ENCODE measurements around the gene CBLB. TPM values are rescaled to one million over a fixed set of nuclear protein-coding genes. Genes with fewer than 3 reads are reported as not detected.
"Not testable (repeated sequence)": the region's sequence is repeated elsewhere in the genome, so short reads cannot be mapped to it uniquely, and the experiment has no call there.

The CBLB gene
- total RNA-seq, 1 donor from 2014 or later: 60.3 TPM

DNA sequence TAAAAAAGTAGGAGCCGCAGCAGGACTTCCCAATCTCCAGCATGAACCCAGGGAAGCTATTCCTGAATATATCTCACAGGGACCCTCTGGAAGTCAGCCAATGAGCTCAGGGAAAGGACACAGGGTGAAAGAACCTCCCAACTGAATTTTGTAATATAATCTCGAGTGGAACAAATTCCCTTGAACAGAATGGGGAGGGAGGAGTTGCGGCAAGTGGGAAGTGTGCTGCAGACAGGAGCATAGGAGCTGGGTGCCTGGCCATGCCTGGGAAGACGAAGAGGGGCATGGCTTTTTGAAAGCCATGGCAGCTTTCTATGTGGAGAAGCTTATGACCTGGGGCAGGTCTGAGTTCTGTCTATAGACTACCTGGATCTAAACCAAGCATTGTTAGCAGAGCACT, 98.4 kb downstream of the CBLB start:
- DNase-seq (no peak), ATAC-seq (peak; percentile 51)
- intact Hi-C loops (cut with micrococcal nuclease): no loop called here

DNA sequence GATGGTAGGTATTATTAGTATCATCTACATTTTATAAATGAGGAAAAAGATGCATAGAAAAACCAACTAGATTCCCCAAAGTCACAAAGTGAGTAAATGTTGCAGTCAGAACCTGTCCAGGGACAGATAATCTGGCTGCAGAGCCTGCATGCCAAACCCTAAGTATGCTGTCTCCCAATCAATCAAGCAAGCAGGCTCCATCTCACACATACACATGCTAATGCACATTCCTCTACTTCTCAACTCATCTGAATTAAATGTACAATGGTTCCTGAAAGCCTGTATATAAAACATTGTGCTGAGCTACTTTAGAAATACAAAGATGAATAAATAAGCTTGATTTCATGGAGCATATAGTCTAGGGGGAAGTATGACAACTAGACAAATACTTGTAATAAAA, 101.0 kb downstream of the CBLB start:
- ATAC-seq: peak; percentile 31
- intact Hi-C loops (cut with micrococcal nuclease): no loop called here
- no peak for DNase-seq

DNA sequence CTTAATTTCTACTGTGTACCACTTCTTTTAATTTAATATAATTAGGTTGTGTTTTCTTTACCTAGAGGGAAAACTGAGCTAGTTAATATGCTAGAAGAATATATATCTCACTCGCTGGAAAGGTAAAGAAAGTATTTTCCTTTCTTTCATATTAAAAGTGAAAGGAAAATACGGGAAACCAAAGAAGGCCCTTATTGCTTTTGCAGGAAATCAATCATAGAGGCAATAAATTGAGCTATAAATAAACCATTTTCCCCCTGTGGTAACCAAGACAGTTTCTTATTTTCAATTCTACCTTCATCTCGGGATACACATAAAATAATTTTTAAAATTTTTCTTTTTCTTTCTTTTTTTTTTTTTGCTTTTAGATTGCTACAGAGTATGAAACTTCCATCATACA, 101.6 kb downstream of the CBLB start:
- intact Hi-C loops (cut with micrococcal nuclease): no loop called here
- ATAC-seq: no peak
- no peak for DNase-seq

DNA sequence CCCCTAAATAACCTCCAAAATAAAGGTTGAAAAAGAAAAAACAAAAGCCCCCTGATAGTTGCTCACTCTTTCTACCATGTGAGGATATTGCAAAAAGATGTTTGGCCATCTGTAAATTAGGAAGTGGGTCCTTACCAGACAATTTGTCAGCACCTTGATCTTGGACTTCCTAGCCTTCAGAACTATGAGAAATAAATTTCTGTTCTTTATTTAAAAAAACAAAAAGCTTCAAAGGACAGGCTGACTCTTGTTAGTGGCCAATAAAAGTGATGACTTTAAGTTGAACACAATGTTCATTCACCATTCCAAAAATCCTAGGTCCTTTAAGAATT, 103.5 kb downstream of the CBLB start:
- DNase-seq (no peak), ATAC-seq (no peak)
- intact Hi-C loops (cut with micrococcal nuclease): no loop called here

DNA sequence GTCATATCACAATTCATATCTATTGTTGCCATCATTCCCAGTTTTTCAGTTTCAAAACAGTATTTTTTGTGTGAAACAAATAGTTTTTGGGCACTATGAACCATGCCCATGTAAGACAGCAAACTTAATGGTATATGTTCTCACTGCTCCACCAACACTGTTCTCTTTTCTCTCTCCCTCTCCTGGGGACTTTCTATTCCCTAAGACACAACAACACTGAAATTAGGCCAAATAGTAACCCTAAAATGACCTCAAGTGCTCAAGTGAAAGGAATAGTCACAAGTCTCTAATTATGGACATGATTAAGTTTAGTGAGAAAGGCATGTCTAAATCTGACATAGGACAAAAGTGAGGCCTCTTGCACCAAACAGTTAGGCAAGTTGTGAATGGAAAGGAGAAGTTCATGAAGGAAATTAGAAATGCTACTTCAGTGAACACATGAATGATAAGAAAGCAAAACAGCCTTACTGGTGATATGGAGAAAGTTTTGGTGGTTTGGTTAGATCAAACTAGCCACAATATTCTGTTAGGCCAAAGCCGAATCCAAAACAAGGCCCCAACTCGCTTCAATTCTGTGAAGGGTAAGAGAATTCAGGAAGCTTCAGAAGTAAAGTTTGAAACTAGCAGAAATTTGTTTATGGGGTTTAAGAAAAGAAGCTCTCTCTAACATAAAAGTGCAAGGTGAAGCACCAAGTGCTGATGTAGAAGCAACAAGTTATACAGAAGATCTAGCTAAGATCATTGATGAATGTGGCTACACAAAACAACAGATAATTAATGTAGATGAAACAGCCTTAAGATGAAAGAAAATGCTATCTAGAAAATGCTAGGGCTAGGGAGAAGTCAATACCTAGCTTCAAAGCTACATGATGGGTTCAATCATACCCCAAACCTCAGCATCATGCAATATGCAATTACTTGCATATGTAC, 104.2 kb downstream of the CBLB start:
- intact Hi-C loops (cut with micrococcal nuclease): no loop called here
- DNase-seq: no peak
- ATAC-seq: no peak

DNA sequence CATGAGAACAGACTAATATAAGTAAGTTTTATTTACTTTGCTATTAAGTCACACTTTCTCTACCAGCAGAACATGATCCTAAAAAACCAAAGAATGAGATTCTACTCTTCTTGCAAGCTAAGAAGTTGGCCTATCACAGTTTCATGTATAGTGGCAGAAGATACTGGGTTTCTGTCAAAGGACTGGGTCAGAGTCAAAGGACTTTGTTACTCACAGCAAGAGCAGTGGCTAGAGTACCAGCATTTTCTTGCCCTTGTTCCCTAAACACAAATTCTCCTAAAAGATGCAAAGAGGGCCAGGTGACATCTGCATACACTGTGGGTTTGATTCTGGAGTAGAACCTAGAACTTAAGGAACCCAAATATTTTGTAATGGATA, 105.2 kb downstream of the CBLB start:
- intact Hi-C loops (cut with micrococcal nuclease): no loop called here
- DNase-seq: no peak
- no peak for ATAC-seq

DNA sequence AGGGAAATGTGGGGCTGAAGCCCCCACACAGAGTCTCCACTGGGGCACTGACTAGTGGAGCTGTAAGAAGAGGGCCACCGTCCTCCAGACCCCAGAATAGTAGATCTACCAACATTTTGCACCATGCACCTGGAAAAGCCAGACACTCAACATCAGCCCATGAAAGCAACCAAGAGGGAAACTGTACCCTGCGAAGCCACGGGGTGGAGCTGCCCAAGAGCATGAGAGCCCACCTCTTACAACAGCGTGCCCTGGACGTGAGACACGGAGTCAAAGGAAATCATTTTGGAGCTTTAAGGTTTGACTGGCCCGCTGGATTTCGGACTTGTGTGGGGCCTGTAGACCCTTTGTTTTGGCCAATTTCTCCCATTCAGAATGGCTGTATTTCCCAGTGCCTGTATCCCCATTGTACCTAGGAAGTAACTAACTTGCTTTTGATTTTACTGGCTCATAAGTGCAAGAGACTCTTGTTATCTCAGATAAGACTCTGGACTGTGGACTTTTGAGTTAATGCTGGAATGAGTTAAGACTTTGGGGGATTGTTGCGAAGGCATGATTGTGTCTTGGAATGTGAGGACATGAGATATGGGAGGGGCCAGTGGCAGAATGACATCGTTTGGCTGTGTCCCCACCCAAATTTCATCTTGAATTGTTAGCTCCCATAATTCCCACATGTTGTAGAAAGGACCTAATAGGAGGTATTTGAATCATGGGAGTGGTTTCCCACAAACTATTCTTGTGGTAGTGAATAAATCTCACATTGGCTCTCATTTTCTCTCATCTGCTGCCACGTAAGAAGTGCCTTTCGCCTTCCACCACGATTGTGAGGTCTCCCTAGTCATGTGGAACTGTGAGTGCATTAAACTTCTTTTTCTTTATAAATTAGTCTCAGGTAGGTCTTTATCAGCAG, 105.8 kb downstream of the CBLB start:
- intact Hi-C loops (cut with micrococcal nuclease): no loop called here
- ATAC-seq: no peak
- DNase-seq: no peak

DNA sequence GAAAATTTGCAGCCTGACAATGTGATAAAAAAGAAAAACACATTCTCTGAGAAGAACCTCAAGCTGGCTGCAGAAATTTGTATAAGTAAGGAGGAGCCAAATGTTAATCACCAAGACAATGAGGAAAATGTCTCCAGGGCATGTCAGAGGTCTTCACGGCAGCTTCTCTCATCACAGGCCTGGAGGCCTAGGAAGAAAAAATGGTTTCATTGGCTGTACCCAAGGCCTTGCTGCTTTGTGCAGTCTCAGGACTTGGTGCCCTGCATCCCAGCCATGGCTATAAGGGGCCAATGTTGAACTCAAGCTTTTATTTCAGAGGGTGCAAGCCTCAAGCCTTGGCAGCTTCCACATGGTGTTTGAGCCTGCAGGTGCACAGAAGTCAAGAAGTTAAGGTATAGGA, 106.6 kb downstream of the CBLB start:
- ATAC-seq; intact Hi-C loops (cut with micrococcal nuclease); DNase-seq: not testable (repeated sequence)

DNA sequence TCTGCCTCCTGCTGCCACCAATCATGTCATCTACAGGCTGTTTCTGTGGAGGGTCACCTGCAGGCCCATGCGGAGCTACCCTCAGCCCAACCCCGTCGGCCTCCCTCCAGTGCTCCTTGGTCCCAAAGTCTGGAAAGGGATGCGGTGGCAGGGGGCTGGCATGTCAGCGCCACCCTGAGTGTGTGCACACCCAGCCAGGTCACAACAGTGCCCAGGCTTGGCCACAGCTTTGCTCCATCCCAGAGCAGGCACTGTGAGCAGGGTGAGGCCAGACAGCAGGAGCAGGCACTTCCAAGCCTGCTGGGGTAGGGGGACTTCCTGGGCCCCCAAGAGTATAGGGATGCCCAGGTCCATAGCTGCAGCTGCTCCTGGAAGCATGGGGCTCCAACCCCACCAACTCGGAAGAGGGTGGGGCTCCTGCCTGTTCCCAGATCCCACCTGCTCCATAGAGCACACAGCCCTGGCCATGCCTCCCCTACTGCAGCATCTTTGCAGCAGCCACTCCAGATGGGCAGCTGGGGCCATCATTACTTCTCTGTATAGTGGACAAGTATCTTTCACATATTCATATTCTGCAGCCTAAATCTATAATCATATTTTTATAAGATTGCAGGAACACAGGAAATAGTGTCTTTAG, 109.3 kb downstream of the CBLB start:
- ATAC-seq: peak; percentile 11
- intact Hi-C loops (cut with micrococcal nuclease): no loop called here
- DNase-seq: no peak

DNA sequence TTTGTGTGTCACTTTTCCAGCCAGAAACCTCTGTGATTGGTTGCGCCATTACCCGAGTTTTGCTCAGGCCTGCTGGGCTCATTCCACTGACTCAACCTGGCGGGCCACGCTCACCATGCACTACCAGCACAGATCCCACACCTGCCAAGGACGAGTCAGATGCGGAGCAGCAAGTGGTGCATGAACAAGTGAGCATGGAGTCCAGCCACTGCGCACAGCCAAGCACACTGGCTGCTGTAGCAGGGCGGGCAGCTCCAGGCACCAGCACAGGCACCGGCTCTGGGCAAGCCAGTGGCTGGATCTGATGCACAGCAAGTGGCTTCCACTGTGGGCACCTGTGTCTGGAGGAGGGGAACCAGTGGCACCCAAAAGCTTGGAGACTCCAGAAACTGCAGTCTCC, 110.4 kb downstream of the CBLB start:
- ATAC-seq: peak; percentile 10
- intact Hi-C loops (cut with micrococcal nuclease): no loop called here

DNA sequence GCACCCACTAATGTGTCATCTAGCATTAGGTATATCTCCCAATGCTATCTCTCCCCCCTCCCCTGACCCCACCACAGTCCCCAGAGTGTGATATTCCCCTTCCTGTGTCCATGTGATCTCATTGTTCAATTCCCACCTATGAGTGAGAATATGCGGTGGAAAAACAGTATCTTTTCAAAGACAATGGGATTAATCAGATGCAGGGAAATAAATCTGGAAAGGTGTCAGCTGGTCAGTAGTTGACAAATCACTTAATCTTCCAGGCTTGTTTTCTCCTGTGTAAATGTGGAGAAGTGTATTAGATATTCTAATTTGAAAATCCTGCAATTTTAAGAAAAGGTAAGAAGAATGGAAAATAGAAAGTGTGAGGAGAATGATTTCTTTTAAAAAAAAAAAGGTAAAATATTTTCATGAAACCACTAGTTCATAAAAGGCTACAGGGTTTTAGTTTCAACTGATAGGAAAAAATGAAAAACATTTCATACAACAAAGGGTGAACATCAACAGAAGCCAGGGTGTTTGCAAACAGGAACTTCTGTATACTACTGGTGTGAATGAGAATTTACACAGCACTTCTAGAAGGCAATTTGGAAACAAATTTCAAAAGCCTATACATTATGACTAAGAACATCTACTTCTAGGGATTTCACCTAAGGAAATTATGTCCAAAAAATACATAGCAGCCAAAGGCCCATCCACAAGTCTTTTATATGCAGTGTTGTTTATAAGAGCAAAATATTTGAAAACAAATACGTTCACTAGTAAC, 113.5 kb downstream of the CBLB start:
- intact Hi-C loops (cut with micrococcal nuclease): no loop called here
- DNase-seq (no peak), ATAC-seq (no peak)

More for the DNA sequence above, 110.4 kb downstream of the CBLB start:
- DNase-seq: no peak

DNA sequence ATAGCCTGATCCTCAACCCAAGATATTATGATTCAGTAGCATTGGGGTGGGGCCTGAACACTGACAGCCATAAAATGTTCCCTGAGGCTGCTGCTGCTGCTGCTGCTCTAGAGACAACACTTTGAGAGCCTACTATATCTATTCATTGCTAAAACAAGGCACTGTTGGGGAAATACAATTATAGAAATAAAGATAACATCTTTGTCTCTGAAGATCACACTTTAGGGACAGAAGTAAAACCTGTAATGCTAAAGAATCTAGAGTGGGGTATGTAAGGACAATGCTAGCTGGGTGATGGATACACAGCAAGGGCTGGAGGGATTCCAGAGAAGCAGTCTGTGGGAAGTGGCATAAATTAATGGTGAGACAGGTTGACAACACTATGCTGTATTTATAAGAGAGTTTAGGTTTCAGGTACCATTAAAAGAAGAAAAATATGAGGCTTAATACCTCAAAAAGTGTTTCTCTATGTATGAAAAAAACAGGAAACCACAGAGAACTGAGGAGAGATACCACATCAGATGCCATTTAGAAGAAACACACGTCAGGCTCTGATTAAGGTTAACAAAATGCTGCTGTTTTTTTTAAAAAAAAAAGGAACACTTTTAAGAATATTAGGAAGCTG, 115.9 kb downstream of the CBLB start:
- ATAC-seq (peak; percentile 62), DNase-seq (no peak)
- intact Hi-C loops (cut with micrococcal nuclease): no loop called here

DNA sequence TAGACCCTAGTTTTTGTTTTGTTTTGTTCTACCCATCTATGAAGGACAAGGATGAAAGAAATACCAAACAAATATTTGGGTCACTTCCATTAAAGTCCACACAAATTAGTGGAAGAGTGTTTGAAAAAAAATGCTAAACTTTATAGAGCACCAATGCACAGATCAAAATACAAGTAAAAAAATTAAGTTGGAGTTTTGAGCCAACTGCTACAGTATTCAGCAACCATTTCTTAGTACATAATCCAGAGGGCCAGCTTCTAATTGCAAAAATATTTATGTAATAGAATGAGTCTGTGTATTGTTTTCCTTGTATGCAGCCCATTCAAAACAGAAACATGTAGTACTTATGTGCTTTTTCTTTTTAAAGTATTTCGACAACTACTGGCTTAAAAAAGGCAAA, 121.1 kb downstream of the CBLB start:
- intact Hi-C loops (cut with micrococcal nuclease): no loop called here
- ATAC-seq: peak; percentile 34
- no peak for DNase-seq

DNA sequence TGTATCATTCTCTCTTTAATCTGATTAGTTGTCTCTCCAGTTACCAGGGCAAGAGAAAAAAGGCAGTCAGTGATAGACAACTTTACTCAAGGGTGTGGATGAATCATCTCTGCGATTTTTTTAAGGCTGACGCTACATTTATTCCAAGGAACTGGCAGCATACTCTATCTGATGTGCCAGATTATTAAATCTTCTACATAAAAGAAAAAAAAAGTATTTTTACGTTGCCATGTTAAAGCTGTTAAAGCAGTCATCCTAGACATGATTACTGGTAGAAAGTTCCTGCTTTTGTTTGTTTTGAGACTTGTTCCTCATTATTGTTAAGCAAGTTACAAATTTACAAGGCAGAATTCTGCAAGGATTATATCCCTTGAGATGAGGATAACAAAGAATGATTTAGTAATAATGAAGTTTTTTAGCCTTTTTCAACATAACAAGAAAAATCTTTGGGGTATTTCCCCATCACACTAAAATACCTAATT, 121.7 kb downstream of the CBLB start:
- intact Hi-C loops (cut with micrococcal nuclease): no loop called here
- ATAC-seq (peak; percentile 77), DNase-seq (no peak)

DNA sequence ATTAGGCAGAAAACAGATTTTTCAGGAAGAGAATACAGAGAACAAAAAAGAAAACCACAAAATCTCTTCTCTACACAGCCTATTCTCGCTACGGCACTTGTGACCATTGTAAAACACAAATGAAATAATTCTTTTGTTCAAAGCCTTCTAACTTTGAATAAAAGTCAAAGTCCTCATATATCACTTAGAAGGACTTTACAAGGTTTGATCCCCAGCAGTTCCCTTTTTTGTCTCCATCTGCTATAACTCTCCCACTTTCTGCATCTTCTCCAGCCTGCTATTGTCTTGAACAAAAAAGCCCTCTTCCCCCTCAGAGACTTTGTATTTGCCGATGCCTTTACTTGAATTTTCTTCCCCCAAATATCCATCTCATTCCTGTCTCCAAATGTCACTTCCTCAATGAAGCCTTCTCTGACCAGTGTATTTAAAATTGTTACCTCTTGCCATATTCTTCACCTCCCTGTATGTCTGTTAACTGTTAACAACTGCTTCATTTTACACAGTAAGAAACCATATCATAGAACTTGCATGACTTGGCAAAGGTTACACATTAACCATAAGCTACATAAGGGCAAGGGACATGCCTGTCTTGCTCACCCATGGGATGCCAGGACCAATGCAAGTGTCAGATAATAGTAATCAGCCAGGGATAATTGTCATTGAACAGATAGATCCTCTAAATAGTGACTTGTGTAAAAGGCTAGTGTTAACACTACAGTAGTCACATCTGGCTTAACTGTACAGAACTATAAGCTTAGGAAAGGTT, 122.4 kb downstream of the CBLB start:
- ATAC-seq (peak; percentile 28), DNase-seq (no peak)
- intact Hi-C loops (cut with micrococcal nuclease): no loop called here

DNA sequence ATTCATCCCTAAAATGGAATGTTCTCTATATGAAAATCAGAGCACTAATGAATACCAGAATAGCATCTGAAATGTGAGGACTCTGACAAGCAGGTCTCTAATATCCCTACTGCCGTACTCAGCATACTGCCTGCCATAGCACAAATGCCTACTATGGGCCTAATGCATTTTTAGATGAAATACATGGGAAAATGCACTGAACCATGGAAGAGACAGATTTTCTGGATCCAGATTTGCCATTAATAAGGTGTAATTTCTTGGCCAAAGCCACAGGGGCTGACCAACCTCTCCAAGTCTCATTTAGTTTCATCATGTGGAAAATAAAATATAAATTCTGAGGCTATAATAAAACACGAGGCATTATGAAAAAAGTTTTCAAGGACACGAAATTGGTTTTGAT, 123.8 kb downstream of the CBLB start:
- intact Hi-C loops (cut with micrococcal nuclease): no loop called here

DNA sequence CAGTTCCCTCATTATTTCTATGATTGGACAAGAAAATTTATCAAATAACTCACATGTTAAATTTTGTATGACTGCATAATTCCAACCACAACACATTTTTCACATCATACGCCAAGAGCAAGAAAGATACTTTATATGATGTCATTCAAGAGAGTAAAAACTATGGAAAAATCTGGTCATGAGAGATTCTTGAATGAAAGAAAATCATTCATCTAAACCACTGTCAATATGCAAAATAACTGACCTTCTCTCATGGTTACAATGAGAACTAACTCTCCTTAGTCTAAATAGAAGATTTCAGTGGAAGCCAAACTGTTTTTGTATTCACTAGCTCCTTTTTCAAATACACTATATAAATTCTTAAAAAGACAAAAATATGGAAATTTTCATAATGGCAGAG, 124.6 kb downstream of the CBLB start:
- ATAC-seq (no peak), DNase-seq (no peak)
- intact Hi-C loops (cut with micrococcal nuclease): no loop called here

More for the DNA sequence above, 123.8 kb downstream of the CBLB start:
- DNase-seq: no peak
- ATAC-seq: no peak

DNA sequence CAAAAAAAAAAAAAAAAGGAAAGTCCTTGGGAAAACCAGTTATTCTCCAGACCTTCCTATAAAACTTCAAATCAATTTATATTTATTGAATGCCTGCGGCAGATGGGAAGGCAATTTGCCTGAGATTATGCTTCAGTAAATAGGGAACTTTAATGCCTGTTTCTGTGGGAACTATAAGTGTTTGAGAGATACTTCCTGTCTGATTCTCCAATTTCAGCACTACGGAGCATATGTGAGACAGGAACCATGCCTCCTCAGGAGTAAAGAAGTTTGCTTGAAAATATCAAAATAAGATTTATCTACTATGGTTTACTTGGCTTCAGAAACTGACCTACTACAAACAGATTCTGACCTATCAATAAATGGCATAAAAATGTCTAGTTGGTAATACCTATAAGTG, 135.5 kb downstream of the CBLB start:
- intact Hi-C loops (cut with micrococcal nuclease): no loop called here
- DNase-seq (no peak), ATAC-seq (no peak)

Data from left ventricle myocardium superior (tissue), 1 donor.